ENCODE data around the gene MORC2. TPM values are rescaled to one million over a fixed set of nuclear protein-coding genes. Genes with fewer than 3 reads are reported as not detected.

MORC2 gene
- total and polyA plus RNA-seq, 4 donors, result 11.9 to 24.7 (median 20.7) TPM

- Histone ChIP-seq H3K9ac (ENCODE audit: insufficient read depth in 1 of 2, low read length in 2 of 2) (no peak overlapping the region), H3K36me3 (ENCODE audit: control insufficient read depth in 4 of 4, insufficient read depth in 4 of 4, low read length in 4 of 4) (peaks cover 0 to 18% (median 2%) of the 10 kb centered on the region in 4 donors), H3K9me3 (ENCODE audit: control insufficient read depth in 4 of 4, insufficient read depth in 3 of 4, low read length in 3 of 4) (no peaks in the 10 kb centered on the region), H3K4me1 (ENCODE audit: control insufficient read depth in 5 of 5, insufficient read depth in 5 of 5, low read length in 5 of 5) (peaks cover 0 to 8% (median 2%) of the 10 kb centered on the region in 5 donors), H3K4me3 (no peak overlapping the region), H3K27ac (ENCODE audit: low read depth in 1 of 2, low read length in 1 of 2) (no peak overlapping the region), H3K27me3 (ENCODE audit: control insufficient read depth in 3 of 3, insufficient read depth in 3 of 3, low read length in 2 of 3) (no peaks in the 10 kb centered on the region)
- TF ChIP-seq CTCF (IDR thresholded peaks at IDR 0.05; ENCODE audit: control extremely low read depth, extremely low read depth), result no peak
- no peak for ATAC-seq (ENCODE audit: insufficient read depth, low FRiP score)
- no peak for DNase-seq
- WGBS, 2 donors, result 95 to 98% methylated on average over 11 of the region's 11 CpGs
Measured at GRCh38 chr22:30887453-30887852, 81.1 kb downstream of the MORC2 start.

GRCh38 chr22:30885591-30885990, 83.0 kb downstream of the MORC2 start:
- ATAC-seq (ENCODE audit: insufficient read depth, low FRiP score) (no peak), DNase-seq (no peak)
- H3K4me3 ChIP-seq, result no peak overlapping the region
- peaks cover 0 to 6% (median 2%) of the 10 kb centered on the region in 4 donors for H3K36me3 ChIP-seq (ENCODE audit: control insufficient read depth in 4 of 4, insufficient read depth in 4 of 4, low read length in 4 of 4)
- H3K9me3 ChIP-seq (ENCODE audit: control insufficient read depth in 4 of 4, insufficient read depth in 3 of 4, low read length in 3 of 4), result no peaks in the 10 kb centered on the region
- whole genome bisulfite sequencing, 2 donors, result 89 to 93% methylated on average over 9 of the region's 9 CpGs
- no peak overlapping the region for H3K9ac ChIP-seq (ENCODE audit: insufficient read depth in 1 of 2, low read length in 2 of 2)
- no peaks in the 10 kb centered on the region for H3K27me3 ChIP-seq (ENCODE audit: control insufficient read depth in 3 of 3, insufficient read depth in 3 of 3, low read length in 2 of 3)
- peaks cover 0 to 23% (median 14%) of the 10 kb centered on the region in 5 donors for H3K4me1 ChIP-seq (ENCODE audit: control insufficient read depth in 5 of 5, insufficient read depth in 5 of 5, low read length in 5 of 5)
- no peak for TF ChIP-seq CTCF (IDR thresholded peaks at IDR 0.05; ENCODE audit: control extremely low read depth, extremely low read depth)
- no peak overlapping the region for H3K27ac ChIP-seq (ENCODE audit: low read depth in 1 of 2, low read length in 1 of 2)

GRCh38 chr22:30885001-30885366, 83.6 kb downstream of the MORC2 start:
- H3K27ac ChIP-seq (ENCODE audit: low read depth in 1 of 2, low read length in 1 of 2), result no peak overlapping the region
- peaks cover 0 to 29% (median 15%) of the 10 kb centered on the region in 5 donors for H3K4me1 ChIP-seq (ENCODE audit: control insufficient read depth in 5 of 5, insufficient read depth in 5 of 5, low read length in 5 of 5)
- H3K9ac ChIP-seq (ENCODE audit: insufficient read depth in 1 of 2, low read length in 2 of 2), result no peak overlapping the region
- WGBS, 2 donors, result 89% methylated on average over 5 of the region's 5 CpGs
- no peak for TF ChIP-seq CTCF (IDR thresholded peaks at IDR 0.05; ENCODE audit: control extremely low read depth, extremely low read depth)
- no peak overlapping the region for H3K4me3 ChIP-seq
- no peak for ATAC-seq (ENCODE audit: insufficient read depth, low FRiP score)
- DNase-seq, result no peak
- no peaks in the 10 kb centered on the region for H3K27me3 ChIP-seq (ENCODE audit: control insufficient read depth in 3 of 3, insufficient read depth in 3 of 3, low read length in 2 of 3)
- no peaks in the 10 kb centered on the region for H3K9me3 ChIP-seq (ENCODE audit: control insufficient read depth in 4 of 4, insufficient read depth in 3 of 4, low read length in 3 of 4)
- H3K36me3 ChIP-seq (ENCODE audit: control insufficient read depth in 4 of 4, insufficient read depth in 4 of 4, low read length in 4 of 4), result peaks cover 0 to 3% (median 2%) of the 10 kb centered on the region in 4 donors

All from lung (tissue), 12 donors.